NAMALWA (cell line): ENCODE data around the gene CAMSAP1.
"Not testable (repeated sequence)": the region's sequence is repeated elsewhere in the genome, so short reads cannot be mapped to it uniquely, and the experiment has no call there.

Experiments used
- DNase-seq: peaks from one replicate; pipeline ENCODE4 v3.0.0-alpha.2; 2015; ENCODE audit warnings: low spot score

CAMSAP1 gene

GRCh38 chr9:135920973-135921585 lies 13.7 kb upstream of the CAMSAP1 start:
- DNase-seq = no peak

GRCh38 chr9:135920256-135920930 lies 13.0 kb upstream of the CAMSAP1 start:
- DNase-seq = no peak

GRCh38 chr9:135919318-135919890 lies 12.1 kb upstream of the CAMSAP1 start:
- no peak for DNase-seq

- not testable (repeated sequence) for DNase-seq
Measured at GRCh38 chr9:135916227-135916626, 8.9 kb upstream of the CAMSAP1 start.

- no peak for DNase-seq
Measured at GRCh38 chr9:135914921-135915320, 7.6 kb upstream of the CAMSAP1 start.

GRCh38 chr9:135911233-135911632 lies 3.9 kb upstream of the CAMSAP1 start:
- not testable (repeated sequence) for DNase-seq

- DNase-seq = no peak
Measured at GRCh38 chr9:135910757-135911156, 3.4 kb upstream of the CAMSAP1 start.

- DNase-seq = no peak
Measured at GRCh38 chr9:135910216-135910615, 2.9 kb upstream of the CAMSAP1 start.

- no peak for DNase-seq
Measured at GRCh38 chr9:135909371-135909770, 2.0 kb upstream of the CAMSAP1 start.

GRCh38 chr9:135908754-135909204 lies 1.4 kb upstream of the CAMSAP1 start:
- DNase-seq = no peak

- DNase-seq = no peak
Measured at GRCh38 chr9:135908093-135908753, 877 bp upstream of the CAMSAP1 start.

- DNase-seq = no peak
Measured at GRCh38 chr9:135907006-135907430, 328 bp downstream of the CAMSAP1 start.

- no peak for DNase-seq
Measured at GRCh38 chr9:135906291-135907005, 898 bp downstream of the CAMSAP1 start.

GRCh38 chr9:135905380-135906258 lies 1.7 kb downstream of the CAMSAP1 start:
- no peak for DNase-seq

- DNase-seq = no peak
Measured at GRCh38 chr9:135903786-135904520, 3.4 kb downstream of the CAMSAP1 start.

GRCh38 chr9:135903358-135903656 lies 4.0 kb downstream of the CAMSAP1 start:
- no peak for DNase-seq

GRCh38 chr9:135902655-135903357 lies 4.5 kb downstream of the CAMSAP1 start:
- no peak for DNase-seq

GRCh38 chr9:135901826-135902225 lies 5.5 kb downstream of the CAMSAP1 start:
- DNase-seq = no peak

GRCh38 chr9:135901031-135901758 lies 6.2 kb downstream of the CAMSAP1 start:
- DNase-seq = no peak
